Transverse colon (tissue), 4 donors: Measurements from ENCODE around the gene ZACN.

Experiments
- EP300 ChIP-seq: sonication (generic); formaldehyde crosslinking; IDR thresholded peaks from one replicate; pipeline ENCODE4 v1.6.1; 2017; ENCODE audit warnings: antibody characterized with exemption, low read depth
- POLR2A ChIP-seq: fragments of 450-650 bp; IDR thresholded peaks from one replicate; pipeline ENCODE4 v1.6.1; 2016; ENCODE audit warnings: antibody characterized with exemption, mild to moderate bottlenecking, moderate library complexity
- POLR2AphosphoS5 ChIP-seq, 3 donors: sonication (generic); formaldehyde crosslinking; IDR thresholded peaks; one replicate each; pipeline ENCODE4 v1.6.1; 2016; ENCODE audit warnings: antibody characterized with exemption in 3 of 3
- TF ChIP-seq, protein P1 (sequence below), 5 experiments: fragments of 200-600 bp in 3 of 5; fragments of 450-650 bp in 2 of 5; sonication (generic) in 3 of 5; IDR thresholded peaks; 1 replicate in 2 of 5; 2 replicates in 3 of 5; pipeline ENCODE4 v1.5.1; 2016 to 2017; ENCODE audit warnings: antibody characterized with exemption in 5 of 5, inconsistent platforms in 3 of 5, mild to moderate bottlenecking in 2 of 5, moderate library complexity in 1 of 5

DNA sequence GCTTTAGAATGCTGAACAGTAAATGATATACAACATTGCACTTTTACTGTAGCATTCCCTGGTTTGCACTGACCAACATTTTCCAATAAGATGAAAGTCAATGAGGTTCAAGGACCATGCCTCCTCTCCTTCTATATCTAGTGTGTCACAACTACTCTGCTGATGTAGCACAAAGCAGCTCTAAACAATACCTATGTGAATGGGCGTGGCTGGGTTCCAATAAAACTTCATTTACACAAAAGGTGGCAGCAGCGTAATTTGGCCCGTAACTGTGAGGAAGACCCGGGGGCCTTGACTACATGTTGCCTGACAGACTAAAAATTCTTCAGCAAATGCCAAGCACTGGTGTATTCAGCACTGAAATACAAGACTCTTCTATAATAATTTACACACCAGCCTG is 13.2 kb upstream of the ZACN start:
- TF ChIP-seq, protein P1, sequence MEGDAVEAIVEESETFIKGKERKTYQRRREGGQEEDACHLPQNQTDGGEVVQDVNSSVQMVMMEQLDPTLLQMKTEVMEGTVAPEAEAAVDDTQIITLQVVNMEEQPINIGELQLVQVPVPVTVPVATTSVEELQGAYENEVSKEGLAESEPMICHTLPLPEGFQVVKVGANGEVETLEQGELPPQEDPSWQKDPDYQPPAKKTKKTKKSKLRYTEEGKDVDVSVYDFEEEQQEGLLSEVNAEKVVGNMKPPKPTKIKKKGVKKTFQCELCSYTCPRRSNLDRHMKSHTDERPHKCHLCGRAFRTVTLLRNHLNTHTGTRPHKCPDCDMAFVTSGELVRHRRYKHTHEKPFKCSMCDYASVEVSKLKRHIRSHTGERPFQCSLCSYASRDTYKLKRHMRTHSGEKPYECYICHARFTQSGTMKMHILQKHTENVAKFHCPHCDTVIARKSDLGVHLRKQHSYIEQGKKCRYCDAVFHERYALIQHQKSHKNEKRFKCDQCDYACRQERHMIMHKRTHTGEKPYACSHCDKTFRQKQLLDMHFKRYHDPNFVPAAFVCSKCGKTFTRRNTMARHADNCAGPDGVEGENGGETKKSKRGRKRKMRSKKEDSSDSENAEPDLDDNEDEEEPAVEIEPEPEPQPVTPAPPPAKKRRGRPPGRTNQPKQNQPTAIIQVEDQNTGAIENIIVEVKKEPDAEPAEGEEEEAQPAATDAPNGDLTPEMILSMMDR (IDR thresholded peaks at IDR 0.05) = no peak
- TF ChIP-seq POLR2A = no peak
- TF ChIP-seq POLR2AphosphoS5 (IDR thresholded peaks at IDR 0.05) = no peak
- TF ChIP-seq EP300 = no peak
